A549 (cell line): ENCODE results near the gene FNTB.

ENCODE experiments used
- CEBPB ChIP-seq, 2 experiments: fragments of >200 bp in 1 of 2; sonication (Bioruptor Twin) in 1 of 2; formaldehyde crosslinking in 1 of 2; IDR thresholded peaks; 2 replicates each; pipeline ENCODE4 v1.6.1; 2012 to 2016
- CHD2 ChIP-seq: fragments of 150-350 bp; IDR thresholded peaks from 2 replicates; pipeline ENCODE4 v1.6.1; 2014; ENCODE audit warnings: low read length; ENCODE audit not compliant: partially characterized antibody
- CHD4 ChIP-seq: fragments of 200-600 bp; sonication (generic); IDR thresholded peaks from 2 replicates; pipeline ENCODE4 v1.6.1; 2016; ENCODE audit warnings: antibody characterized with exemption, mild to moderate bottlenecking, borderline replicate concordance
- CTCF ChIP-seq: fragments of >200 bp; sonication (Bioruptor Twin); formaldehyde crosslinking; IDR thresholded peaks from 3 replicates; pipeline ENCODE4 v1.5.1; 2016
- E2F6 ChIP-seq: IDR thresholded peaks from 2 replicates; pipeline ENCODE4 v1.6.1; 2012; ENCODE audit warnings: low read depth, borderline replicate concordance
- EHMT2 ChIP-seq: fragments of 200-600 bp; sonication (generic); IDR thresholded peaks from 2 replicates; pipeline ENCODE4 v1.6.1; 2016; ENCODE audit warnings: antibody characterized with exemption, low read depth, mild to moderate bottlenecking, moderate library complexity
- ELK1 ChIP-seq: fragments of 150-350 bp; IDR thresholded peaks from 2 replicates; pipeline ENCODE4 v1.6.1; 2014; ENCODE audit warnings: low read depth, mild to moderate bottlenecking, low read length
- JUN ChIP-seq, 2 experiments: fragments of >200 bp; sonication (Bioruptor Twin); formaldehyde crosslinking; IDR thresholded peaks; 2 replicates in 1 of 2; 3 replicates in 1 of 2; pipeline ENCODE4 v1.6.1; 2016 to 2017
- MYC ChIP-seq: IDR thresholded peaks from 2 replicates; pipeline ENCODE4 v1.6.1; 2012; ENCODE audit warnings: mild to moderate bottlenecking, inconsistent platforms, low read length, improper control_type of control experiment, borderline replicate concordance
- POLR2A ChIP-seq: IDR thresholded peaks from 2 replicates; pipeline ENCODE4 v1.6.1; 2012; ENCODE audit warnings: mild to moderate bottlenecking, low read length
- POLR2AphosphoS2 ChIP-seq: conservative IDR thresholded peaks from 2 replicates; pipeline ENCODE4 v1.6.1; 2012; ENCODE audit warnings: low read length, improper control_type of control experiment, inconsistent platforms
- RAD21 ChIP-seq, 2 experiments: fragments of >200 bp in 1 of 2; sonication (Bioruptor Twin) in 1 of 2; formaldehyde crosslinking in 1 of 2; IDR thresholded peaks in 1 of 2; conservative IDR thresholded peaks in 1 of 2; 2 replicates in 1 of 2; 3 replicates in 1 of 2; pipeline ENCODE4 v1.6.1; 2012 to 2018; ENCODE audit warnings: inconsistent platforms in 1 of 2
- SMC3 ChIP-seq: fragments of >200 bp; sonication (Bioruptor Twin); formaldehyde crosslinking; IDR thresholded peaks from 3 replicates; pipeline ENCODE4 v1.6.1; 2018; ENCODE audit warnings: inconsistent platforms
- USF2 ChIP-seq: fragments of 450-650 bp; IDR thresholded peaks from 2 replicates; pipeline ENCODE4 v1.6.1; 2014; ENCODE audit warnings: antibody characterized with exemption

- TF ChIP-seq CHD2 (no peak), JUN (IDR thresholded peaks at IDR 0.05) (no peak), CHD4 (no peak), EHMT2 (no peak), POLR2AphosphoS2 (no peak), ELK1 (no peak), E2F6 (no peak), USF2 (no peak), POLR2A (no peak), CTCF (no peak), MYC (no peak), SMC3 (no peak), CEBPB (IDR thresholded peaks at IDR 0.05) (no peak), RAD21 (conservative IDR thresholded peaks at IDR 0.05 in 1 of 2, IDR thresholded peaks at IDR 0.05 in 1 of 2) (no peak)
These were observed 14.3 kb downstream of the FNTB start for GRCh38 chr14:65000898-65001591.
